ENCODE results near the gene SRPRB.

The SRPRB gene

GRCh38 chr3:133836497-133837158, 31.0 kb downstream of the SRPRB start:
- Histone ChIP-seq H3K9me3 (ENCODE audit: control insufficient read depth, insufficient read depth, low read length) (no peaks in the 10 kb centered on the region), H3K4me3 (ENCODE audit: low read length) (no peak overlapping the region), H3K27ac (ENCODE audit: low read length) (no peak overlapping the region), H3K36me3 (ENCODE audit: control insufficient read depth, insufficient read depth, low read length) (no peaks in the 10 kb centered on the region), H3K4me1 (ENCODE audit: control insufficient read depth, insufficient read depth, low read length) (no peaks in the 10 kb centered on the region), H3K27me3 (ENCODE audit: control insufficient read depth, insufficient read depth, low read length) (no peaks in the 10 kb centered on the region)
- DNase-seq (ENCODE audit: low read depth, low spot score) = no peak
- WGBS (ENCODE audit: insufficient coverage, insufficient read length) = no CpG with 5 or more reads among the region's 6 CpGs

GRCh38 chr3:133837487-133838295, 32.1 kb downstream of the SRPRB start:
- no peaks in the 10 kb centered on the region for H3K4me1 ChIP-seq (ENCODE audit: control insufficient read depth, insufficient read depth, low read length)
- H3K4me3 ChIP-seq (ENCODE audit: low read length) = no peak overlapping the region
- no peaks in the 10 kb centered on the region for H3K36me3 ChIP-seq (ENCODE audit: control insufficient read depth, insufficient read depth, low read length)
- no peaks in the 10 kb centered on the region for H3K27me3 ChIP-seq (ENCODE audit: control insufficient read depth, insufficient read depth, low read length)
- H3K9me3 ChIP-seq (ENCODE audit: control insufficient read depth, insufficient read depth, low read length) = no peaks in the 10 kb centered on the region
- DNase-seq (ENCODE audit: low read depth, low spot score) = no peak
- H3K27ac ChIP-seq (ENCODE audit: low read length) = no peak overlapping the region
- WGBS (ENCODE audit: insufficient coverage, insufficient read length) = no CpG with 5 or more reads among the region's 22 CpGs

GRCh38 chr3:133838296-133838789, 32.7 kb downstream of the SRPRB start:
- Histone ChIP-seq H3K27me3 (ENCODE audit: control insufficient read depth, insufficient read depth, low read length) (no peaks in the 10 kb centered on the region), H3K27ac (ENCODE audit: low read length) (no peak overlapping the region), H3K4me3 (ENCODE audit: low read length) (no peak overlapping the region), H3K9me3 (ENCODE audit: control insufficient read depth, insufficient read depth, low read length) (no peaks in the 10 kb centered on the region), H3K36me3 (ENCODE audit: control insufficient read depth, insufficient read depth, low read length) (no peaks in the 10 kb centered on the region), H3K4me1 (ENCODE audit: control insufficient read depth, insufficient read depth, low read length) (no peaks in the 10 kb centered on the region)
- no peak for DNase-seq (ENCODE audit: low read depth, low spot score)
- WGBS (ENCODE audit: insufficient coverage, insufficient read length) = no CpG with 5 or more reads among the region's 4 CpGs

GRCh38 chr3:133838916-133839800, 33.5 kb downstream of the SRPRB start:
- no CpG with 5 or more reads among the region's 12 CpGs for WGBS (ENCODE audit: insufficient coverage, insufficient read length)
- Histone ChIP-seq H3K9me3 (ENCODE audit: control insufficient read depth, insufficient read depth, low read length) (no peaks in the 10 kb centered on the region), H3K4me3 (ENCODE audit: low read length) (no peak overlapping the region), H3K36me3 (ENCODE audit: control insufficient read depth, insufficient read depth, low read length) (no peaks in the 10 kb centered on the region), H3K4me1 (ENCODE audit: control insufficient read depth, insufficient read depth, low read length) (no peaks in the 10 kb centered on the region), H3K27ac (ENCODE audit: low read length) (no peak overlapping the region), H3K27me3 (ENCODE audit: control insufficient read depth, insufficient read depth, low read length) (no peaks in the 10 kb centered on the region)
- no peak for DNase-seq (ENCODE audit: low read depth, low spot score)

GRCh38 chr3:133840055-133840737, 34.6 kb downstream of the SRPRB start:
- Histone ChIP-seq H3K4me1 (ENCODE audit: control insufficient read depth, insufficient read depth, low read length) (no peaks in the 10 kb centered on the region), H3K27ac (ENCODE audit: low read length) (no peak overlapping the region), H3K27me3 (ENCODE audit: control insufficient read depth, insufficient read depth, low read length) (no peaks in the 10 kb centered on the region), H3K4me3 (ENCODE audit: low read length) (no peak overlapping the region), H3K36me3 (ENCODE audit: control insufficient read depth, insufficient read depth, low read length) (no peaks in the 10 kb centered on the region), H3K9me3 (ENCODE audit: control insufficient read depth, insufficient read depth, low read length) (no peaks in the 10 kb centered on the region)
- no peak for DNase-seq (ENCODE audit: low read depth, low spot score)
- no CpG with 5 or more reads among the region's 9 CpGs for WGBS (ENCODE audit: insufficient coverage, insufficient read length)

- WGBS (ENCODE audit: insufficient coverage, insufficient read length) = no CpG with 5 or more reads among the region's 6 CpGs
- Histone ChIP-seq H3K4me1 (ENCODE audit: control insufficient read depth, insufficient read depth, low read length) (no peaks in the 10 kb centered on the region), H3K27ac (ENCODE audit: low read length) (no peak overlapping the region), H3K36me3 (ENCODE audit: control insufficient read depth, insufficient read depth, low read length) (no peaks in the 10 kb centered on the region), H3K9me3 (ENCODE audit: control insufficient read depth, insufficient read depth, low read length) (no peaks in the 10 kb centered on the region), H3K27me3 (ENCODE audit: control insufficient read depth, insufficient read depth, low read length) (no peaks in the 10 kb centered on the region), H3K4me3 (ENCODE audit: low read length) (no peak overlapping the region)
- DNase-seq (ENCODE audit: low read depth, low spot score) = no peak
Measured at GRCh38 chr3:133840767-133841166, 35.2 kb downstream of the SRPRB start.

GRCh38 chr3:133841196-133841595, 35.6 kb downstream of the SRPRB start:
- H3K9me3 ChIP-seq (ENCODE audit: control insufficient read depth, insufficient read depth, low read length) = no peaks in the 10 kb centered on the region
- no peak overlapping the region for H3K27ac ChIP-seq (ENCODE audit: low read length)
- no peak for DNase-seq (ENCODE audit: low read depth, low spot score)
- no CpG with 5 or more reads among the region's 8 CpGs for WGBS (ENCODE audit: insufficient coverage, insufficient read length)
- H3K4me3 ChIP-seq (ENCODE audit: low read length) = no peak overlapping the region
- no peaks in the 10 kb centered on the region for H3K27me3 ChIP-seq (ENCODE audit: control insufficient read depth, insufficient read depth, low read length)
- H3K4me1 ChIP-seq (ENCODE audit: control insufficient read depth, insufficient read depth, low read length) = no peaks in the 10 kb centered on the region
- no peaks in the 10 kb centered on the region for H3K36me3 ChIP-seq (ENCODE audit: control insufficient read depth, insufficient read depth, low read length)

- no peaks in the 10 kb centered on the region for H3K9me3 ChIP-seq (ENCODE audit: control insufficient read depth, insufficient read depth, low read length)
- no CpG with 5 or more reads among the region's 4 CpGs for WGBS (ENCODE audit: insufficient coverage, insufficient read length)
- no peaks in the 10 kb centered on the region for H3K4me1 ChIP-seq (ENCODE audit: control insufficient read depth, insufficient read depth, low read length)
- H3K27ac ChIP-seq (ENCODE audit: low read length) = no peak overlapping the region
- no peaks in the 10 kb centered on the region for H3K36me3 ChIP-seq (ENCODE audit: control insufficient read depth, insufficient read depth, low read length)
- no peaks in the 10 kb centered on the region for H3K27me3 ChIP-seq (ENCODE audit: control insufficient read depth, insufficient read depth, low read length)
- H3K4me3 ChIP-seq (ENCODE audit: low read length) = no peak overlapping the region
- no peak for DNase-seq (ENCODE audit: low read depth, low spot score)
Measured at GRCh38 chr3:133842158-133842557, 36.5 kb downstream of the SRPRB start.

- no peak for DNase-seq (ENCODE audit: low read depth, low spot score)
- no CpG with 5 or more reads among the region's 7 CpGs for WGBS (ENCODE audit: insufficient coverage, insufficient read length)
- H3K4me3 ChIP-seq (ENCODE audit: low read length) = no peak overlapping the region
Measured at GRCh38 chr3:133843634-133844033, 38.0 kb downstream of the SRPRB start.

GRCh38 chr3:133845127-133845526, 39.5 kb downstream of the SRPRB start:
- DNase-seq (ENCODE audit: low read depth, low spot score) = no peak
- no CpG with 5 or more reads among the region's 4 CpGs for WGBS (ENCODE audit: insufficient coverage, insufficient read length)
- Histone ChIP-seq H3K4me1 (ENCODE audit: control insufficient read depth, insufficient read depth, low read length) (no peaks in the 10 kb centered on the region), H3K9me3 (ENCODE audit: control insufficient read depth, insufficient read depth, low read length) (no peaks in the 10 kb centered on the region), H3K4me3 (ENCODE audit: low read length) (no peak overlapping the region), H3K36me3 (ENCODE audit: control insufficient read depth, insufficient read depth, low read length) (no peaks in the 10 kb centered on the region), H3K27ac (ENCODE audit: low read length) (no peak overlapping the region), H3K27me3 (ENCODE audit: control insufficient read depth, insufficient read depth, low read length) (no peaks in the 10 kb centered on the region)

More at GRCh38 chr3:133843634-133844033, 38.0 kb downstream of the SRPRB start:
- no peaks in the 10 kb centered on the region for H3K36me3 ChIP-seq (ENCODE audit: control insufficient read depth, insufficient read depth, low read length)
- no peak overlapping the region for H3K27ac ChIP-seq (ENCODE audit: low read length)
- no peaks in the 10 kb centered on the region for H3K4me1 ChIP-seq (ENCODE audit: control insufficient read depth, insufficient read depth, low read length)
- H3K9me3 ChIP-seq (ENCODE audit: control insufficient read depth, insufficient read depth, low read length) = no peaks in the 10 kb centered on the region
- H3K27me3 ChIP-seq (ENCODE audit: control insufficient read depth, insufficient read depth, low read length) = no peaks in the 10 kb centered on the region
